Mucosa of descending colon (tissue), 3 donors: Measurements from ENCODE around the gene PSMB7. TPM values are rescaled to one million over a fixed set of nuclear protein-coding genes. Genes with fewer than 3 reads are reported as not detected.

Experiments used
- ATAC-seq: fragments of 200-7000 bp; cut with Tn5 transposase; one replicate; pipeline ENCODE4 v1.9.1; 2020; ENCODE audit warnings: mild to moderate bottlenecking, moderate library complexity
- DNase-seq, 3 donors: peaks; one replicate each; pipeline ENCODE4 v3.0.0-alpha.2; 2020
- H3K36me3 ChIP-seq: fragments of 200-600 bp; one replicate; pipeline ENCODE4 v1.8.0; 2021; ENCODE audit warnings: low read depth, mild to moderate bottlenecking
- H3K4me1 ChIP-seq: fragments of 200-600 bp; one replicate; pipeline ENCODE4 v1.8.0; 2021; ENCODE audit warnings: low read depth, mild to moderate bottlenecking
- H3K4me3 ChIP-seq: fragments of 200-600 bp; one replicate; pipeline ENCODE4 v1.8.0; 2021; ENCODE audit warnings: mild to moderate bottlenecking
- H3K9me3 ChIP-seq: fragments of 200-600 bp; one replicate; pipeline ENCODE4 v1.8.0; 2021; ENCODE audit warnings: mild to moderate bottlenecking
- CTCF ChIP-seq: fragments of 200-600 bp; IDR thresholded peaks from one replicate; pipeline ENCODE4 v1.8.0; 2022; ENCODE audit warnings: antibody characterized with exemption, mild to moderate bottlenecking
- intact Hi-C, 2 donors: fragments of 100-400 bp; cut with DNase I in 1 of 2; cut with micrococcal nuclease in 1 of 2; formaldehyde crosslinking; loops; one replicate each; pipeline versions ENCODE4 v1.11.0 to v1.11.1; 2022; cut with DNase I, micrococcal nuclease
- total RNA-seq, 3 donors: library from RNA; stranded (reverse); fragmentation: NEBNext Ultra II Directional in 2 of 3; extraction: Animal tissue kit (Norgen Biotek cat#: 25700) in 2 of 3; gene quantifications; one replicate each; pipeline versions ENCODE4 v1.2.1 to v1.2.4, GENCODE V29; 2021 to 2023
- donor health status: DM: no; HTN: no; CAD: no; lungs with moderate emphysema.
- donor health status: DM: no; HTN: no; CAD: no.
- donor health status: DM: no; HTN: yes; CAD: no.

Gene PSMB7
- total RNA-seq, 3 donors from 2014 or later = 83.6 to 120 (median 92.3) TPM

- Histone ChIP-seq H3K36me3 (no peaks in the 10 kb centered on the region), H3K4me1 (peaks cover 3% of the 10 kb centered on the region), H3K4me3 (no peak overlapping the region), H3K9me3 (no peaks in the 10 kb centered on the region)
- DNase-seq = peak in 1 of 3 donors; percentile 22
- no peak for TF ChIP-seq CTCF
- ATAC-seq = no peak
- intact Hi-C loops = no loop called here
Observed at GRCh38 chr9:124448019-124448418, 32.8 kb upstream of the PSMB7 start.

GRCh38 chr9:124447297-124447661 lies 32.0 kb upstream of the PSMB7 start:
- intact Hi-C loops = no loop called here
- Histone ChIP-seq H3K4me3 (no peak overlapping the region), H3K9me3 (no peaks in the 10 kb centered on the region), H3K36me3 (no peaks in the 10 kb centered on the region), H3K4me1 (peaks cover 3% of the 10 kb centered on the region)
- DNase-seq = no peak
- no peak for TF ChIP-seq CTCF
- ATAC-seq = no peak

GRCh38 chr9:124444166-124444565 lies 28.9 kb upstream of the PSMB7 start:
- no peaks in the 10 kb centered on the region for H3K36me3 ChIP-seq
- H3K4me3 ChIP-seq = no peak overlapping the region
- TF ChIP-seq CTCF = no peak
- H3K9me3 ChIP-seq = no peaks in the 10 kb centered on the region
- no peak for ATAC-seq
- H3K4me1 ChIP-seq = no peaks in the 10 kb centered on the region
- intact Hi-C loops = no loop called here
- DNase-seq = no peak

- ATAC-seq (no peak), DNase-seq (no peak)
- no peaks in the 10 kb centered on the region for H3K36me3 ChIP-seq
- H3K9me3 ChIP-seq = no peaks in the 10 kb centered on the region
- TF ChIP-seq CTCF = no peak
- H3K4me1 ChIP-seq = no peaks in the 10 kb centered on the region
- H3K4me3 ChIP-seq = no peak overlapping the region
- intact Hi-C loops = no loop called here
Observed at GRCh38 chr9:124443625-124444024, 28.4 kb upstream of the PSMB7 start.

GRCh38 chr9:124442826-124443225 lies 27.6 kb upstream of the PSMB7 start:
- no peaks in the 10 kb centered on the region for H3K4me1 ChIP-seq
- intact Hi-C loops = no loop called here
- no peaks in the 10 kb centered on the region for H3K9me3 ChIP-seq
- DNase-seq (peak in 1 of 3 donors; percentile 4), ATAC-seq (no peak)
- TF ChIP-seq CTCF = no peak
- H3K4me3 ChIP-seq = no peak overlapping the region
- no peaks in the 10 kb centered on the region for H3K36me3 ChIP-seq

GRCh38 chr9:124442379-124442778 lies 27.1 kb upstream of the PSMB7 start:
- Histone ChIP-seq H3K9me3 (no peaks in the 10 kb centered on the region), H3K4me1 (no peaks in the 10 kb centered on the region), H3K36me3 (no peaks in the 10 kb centered on the region), H3K4me3 (no peak overlapping the region)
- ATAC-seq (no peak), DNase-seq (no peak)
- intact Hi-C loops = no loop called here
- TF ChIP-seq CTCF = no peak
